ENCODE measurements around the gene BLVRB. TPM values are rescaled to one million over a fixed set of nuclear protein-coding genes. Genes with fewer than 3 reads are reported as not detected.
A peak's percentile ranks its signal among the peaks of the same experiment; 100 is the strongest.

The BLVRB gene
- total and polyA plus RNA-seq, 9 of the 15 experiments (the other 6 are each of a cell fraction or from before 2014, with no cell fraction given), result 81.1 to 749 (median 331) TPM

- TF ChIP-seq ERF (CRISPR knock-in tag; IDR thresholded peaks at IDR 0.05) (no peak), NFATC3 (IDR thresholded peaks at IDR 0.05) (no peak), ZNF146 (CRISPR knock-in tag; IDR thresholded peaks at IDR 0.05; ENCODE audit: unreplicated experiment) (no peak), RBFOX2 (IDR thresholded peaks at IDR 0.05; ENCODE audit: low read depth, low read length) (no peak), ZNF384 (IDR thresholded peaks at IDR 0.05; ENCODE audit: low read depth, low read length) (no peak), EZH2 (IDR thresholded peaks at IDR 0.05; ENCODE audit: borderline replicate concordance, low read depth, low read length) (no peak), ZBTB49 (CRISPR knock-in tag; IDR thresholded peaks at IDR 0.05; ENCODE audit: borderline replicate concordance) (no peak), KDM1A (IDR thresholded peaks at IDR 0.05) (peak in 1 of 2 experiments; percentile 55; a peak in 1 of 4 replicates), CXXC5 (CRISPR knock-in tag; IDR thresholded peaks at IDR 0.05) (no peak), GATA2 (CRISPR knock-in tag; IDR thresholded peaks at IDR 0.05) (no peak), NUFIP1 (IDR thresholded peaks at IDR 0.05; ENCODE audit: partially characterized antibody) (no peak), TCF7L2 (IDR thresholded peaks at IDR 0.05; ENCODE audit: low read depth, low read length) (no peak), NR2C2 (CRISPR knock-in tag; IDR thresholded peaks at IDR 0.05) (peak; percentile 84), NR2C2 (tag; IDR thresholded peaks at IDR 0.05) (peak; percentile 42; the same call in 1 of the 2 replicates), TSHZ1 (CRISPR knock-in tag; IDR thresholded peaks at IDR 0.05) (no peak), FOXJ2 (tag; IDR thresholded peaks at IDR 0.05) (no peak), HCFC1 (IDR thresholded peaks at IDR 0.05; ENCODE audit: low read depth, low read length) (no peak), FOXO4 (CRISPR knock-in tag; IDR thresholded peaks at IDR 0.05) (no peak), ZZZ3 (IDR thresholded peaks at IDR 0.05) (no peak), SMAD2 (IDR thresholded peaks at IDR 0.05; ENCODE audit: low read depth, low read length) (no peak)
These were observed 857 bp upstream of the BLVRB start (continued) for GRCh38 chr19:40466219-40466984.

All from K562 (cell line).